Mesothelial cell of epicardium (in vitro differentiated cells): ENCODE results near the gene PARD3B. TPM values are rescaled to one million over a fixed set of nuclear protein-coding genes. Genes with fewer than 3 reads are reported as not detected.

ENCODE experiments used
- DNase-seq, 2 experiments: peaks; one replicate each; pipeline ENCODE4 v3.0.0; 2021; ENCODE audit warnings: low spot score in 2 of 2; ENCODE audit not compliant: unreplicated experiment in 2 of 2
- H3K27ac Mint-ChIP-seq: 2 replicates; pipeline ENCODE4 v1.8.0; 2021; ENCODE audit warnings: mixed read lengths
- H3K27me3 Mint-ChIP-seq: 2 replicates; pipeline ENCODE4 v1.8.0; 2021; ENCODE audit warnings: low read depth, mixed read lengths
- H3K36me3 Mint-ChIP-seq: 2 replicates; pipeline ENCODE4 v1.8.0; 2021; ENCODE audit warnings: mixed read lengths
- H3K4me1 Mint-ChIP-seq: 2 replicates; pipeline ENCODE4 v1.8.0; 2021; ENCODE audit warnings: mixed read lengths
- H3K4me3 Mint-ChIP-seq: 2 replicates; pipeline ENCODE4 v1.8.0; 2021; ENCODE audit warnings: mild to moderate bottlenecking, moderate library complexity, mixed read lengths
- H3K9me3 Mint-ChIP-seq: 2 replicates; pipeline ENCODE4 v1.8.0; 2021; ENCODE audit warnings: mixed read lengths
- total RNA-seq: library from RNA; stranded (reverse); gene quantifications from 3 replicates; pipeline ENCODE4 v1.2.1, GENCODE V29; 2021
- TF ChIP-seq, protein P1 (sequence below): fragments of 200-600 bp; sonication (generic); IDR thresholded peaks from one replicate; pipeline ENCODE4 v1.5.0; 2021; ENCODE audit warnings: antibody characterized with exemption; ENCODE audit not compliant: unreplicated experiment

The PARD3B gene
- total RNA-seq, 1 donor from 2014 or later = 23.4 TPM

DNA sequence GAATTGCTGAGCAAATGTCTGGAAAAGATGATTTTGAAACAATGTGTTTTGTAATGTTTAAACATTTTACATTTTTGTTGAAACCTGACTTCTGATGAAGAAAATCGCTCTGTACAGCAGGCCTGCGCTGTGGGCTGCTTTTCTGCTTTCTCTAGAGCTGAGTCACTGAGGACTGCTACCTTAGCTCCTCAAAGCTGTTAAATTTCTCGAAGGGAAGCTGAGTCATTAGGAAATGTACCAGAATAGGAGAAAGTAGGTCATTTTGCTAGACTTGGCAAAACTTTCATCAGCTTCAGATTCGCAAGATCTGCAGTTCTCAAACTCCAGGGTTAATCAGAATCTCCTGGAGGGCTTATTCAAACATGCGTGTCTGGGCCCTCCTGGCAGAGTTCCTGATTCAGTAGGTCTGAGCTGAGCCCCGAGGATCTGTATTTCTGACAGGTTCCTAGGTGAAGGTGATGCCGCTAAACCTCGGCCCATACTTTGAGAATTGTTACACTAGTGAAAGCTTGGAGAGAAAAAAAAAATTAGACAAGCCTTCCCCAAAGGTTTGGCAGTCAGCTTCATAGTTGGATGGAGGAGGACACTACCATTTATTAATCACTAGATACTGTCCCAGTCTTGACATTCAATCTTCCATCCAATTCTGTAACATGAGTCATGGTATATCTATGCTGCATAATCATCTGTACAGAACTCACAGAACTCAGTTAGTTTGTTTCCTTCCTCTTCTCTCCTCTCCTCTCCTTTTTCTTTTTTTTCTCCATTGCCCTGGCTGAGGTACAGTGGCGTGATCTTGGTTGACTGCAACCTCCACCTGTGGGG, 297.6 kb downstream of the PARD3B start:
- Mint-ChIP-seq H3K4me3 (no peak overlapping the region), H3K27me3 (no peaks in the 10 kb centered on the region), H3K27ac (no peak overlapping the region), H3K36me3 (no peaks in the 10 kb centered on the region), H3K9me3 (peaks cover 2% of the 10 kb centered on the region), H3K4me1 (peaks cover 6% of the 10 kb centered on the region)
- TF ChIP-seq, protein P1, sequence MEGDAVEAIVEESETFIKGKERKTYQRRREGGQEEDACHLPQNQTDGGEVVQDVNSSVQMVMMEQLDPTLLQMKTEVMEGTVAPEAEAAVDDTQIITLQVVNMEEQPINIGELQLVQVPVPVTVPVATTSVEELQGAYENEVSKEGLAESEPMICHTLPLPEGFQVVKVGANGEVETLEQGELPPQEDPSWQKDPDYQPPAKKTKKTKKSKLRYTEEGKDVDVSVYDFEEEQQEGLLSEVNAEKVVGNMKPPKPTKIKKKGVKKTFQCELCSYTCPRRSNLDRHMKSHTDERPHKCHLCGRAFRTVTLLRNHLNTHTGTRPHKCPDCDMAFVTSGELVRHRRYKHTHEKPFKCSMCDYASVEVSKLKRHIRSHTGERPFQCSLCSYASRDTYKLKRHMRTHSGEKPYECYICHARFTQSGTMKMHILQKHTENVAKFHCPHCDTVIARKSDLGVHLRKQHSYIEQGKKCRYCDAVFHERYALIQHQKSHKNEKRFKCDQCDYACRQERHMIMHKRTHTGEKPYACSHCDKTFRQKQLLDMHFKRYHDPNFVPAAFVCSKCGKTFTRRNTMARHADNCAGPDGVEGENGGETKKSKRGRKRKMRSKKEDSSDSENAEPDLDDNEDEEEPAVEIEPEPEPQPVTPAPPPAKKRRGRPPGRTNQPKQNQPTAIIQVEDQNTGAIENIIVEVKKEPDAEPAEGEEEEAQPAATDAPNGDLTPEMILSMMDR = no peak
- no peak for DNase-seq

GRCh38 chr2:204846471-204846870, 301.2 kb downstream of the PARD3B start:
- Mint-ChIP-seq H3K27ac (no peak overlapping the region), H3K4me3 (no peak overlapping the region), H3K9me3 (no peaks in the 10 kb centered on the region), H3K4me1 (peaks cover 15% of the 10 kb centered on the region), H3K36me3 (no peaks in the 10 kb centered on the region), H3K27me3 (no peaks in the 10 kb centered on the region)
- no peak for DNase-seq
- TF ChIP-seq, protein P1 = no peak

DNA sequence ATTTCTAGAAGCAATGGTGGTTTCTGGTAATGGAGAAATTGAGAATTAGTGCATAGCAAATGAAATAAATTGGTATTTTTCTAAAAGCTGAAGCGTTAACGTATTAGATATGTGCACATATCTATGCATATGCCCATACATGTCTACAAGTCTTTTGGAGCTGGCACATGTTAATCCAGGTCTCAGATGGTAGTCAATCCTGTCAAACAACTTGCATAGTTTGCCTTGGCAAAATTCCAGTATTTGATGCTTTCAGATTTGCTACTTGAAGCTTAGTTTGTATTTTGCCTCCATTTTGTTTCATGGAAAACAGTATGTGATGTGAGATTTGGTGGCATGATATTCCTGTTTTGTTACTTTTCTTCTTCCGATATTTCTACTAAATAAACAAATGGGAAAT, 304.6 kb downstream of the PARD3B start:
- H3K9me3 Mint-ChIP-seq = no peaks in the 10 kb centered on the region
- no peak overlapping the region for H3K27ac Mint-ChIP-seq
- H3K27me3 Mint-ChIP-seq = no peaks in the 10 kb centered on the region
- no peak overlapping the region for H3K4me3 Mint-ChIP-seq
- H3K36me3 Mint-ChIP-seq = no peaks in the 10 kb centered on the region
- TF ChIP-seq, protein P1 = no peak
- no peak for DNase-seq
- peaks cover 9% of the 10 kb centered on the region for H3K4me1 Mint-ChIP-seq

- TF ChIP-seq, protein P1 = no peak
- peaks cover 9% of the 10 kb centered on the region for H3K4me1 Mint-ChIP-seq
- H3K4me3 Mint-ChIP-seq = no peak overlapping the region
- no peak for DNase-seq
- peaks cover 2% of the 10 kb centered on the region for H3K36me3 Mint-ChIP-seq
- no peak overlapping the region for H3K27ac Mint-ChIP-seq
- H3K9me3 Mint-ChIP-seq = peaks cover 2% of the 10 kb centered on the region
- H3K27me3 Mint-ChIP-seq = no peaks in the 10 kb centered on the region
These were observed 305.3 kb downstream of the PARD3B start for GRCh38 chr2:204850581-204850980.

- Mint-ChIP-seq H3K27me3 (no peaks in the 10 kb centered on the region), H3K4me3 (no peak overlapping the region), H3K4me1 (peaks cover 11% of the 10 kb centered on the region), H3K27ac (no peak overlapping the region), H3K9me3 (peaks cover 11% of the 10 kb centered on the region), H3K36me3 (peaks cover 9% of the 10 kb centered on the region)
- TF ChIP-seq, protein P1 = no peak
- DNase-seq = no peak
These were observed 308.6 kb downstream of the PARD3B start for GRCh38 chr2:204853905-204854304.
